Psoas muscle (tissue), 8 donors: Measurements from ENCODE around the gene MED9. TPM values are rescaled to one million over a fixed set of nuclear protein-coding genes. Genes with fewer than 3 reads are reported as not detected.

Experiments used
- ATAC-seq, 4 donors: fragments of 200-7000 bp; cut with Tn5 transposase; one replicate each; pipeline ENCODE4 v1.9.1; 2020; ENCODE audit warnings: moderate library complexity in 3 of 4, mild to moderate bottlenecking in 2 of 4
- DNase-seq, 2 donors: peaks; one replicate each; pipeline ENCODE4 v3.0.0-alpha.2; 2020
- H3K27ac ChIP-seq: fragments of 200-600 bp; one replicate; pipeline ENCODE4 v1.8.0; 2022
- H3K27me3 ChIP-seq, 3 donors: fragments of 200-600 bp in 1 of 3; one replicate each; pipeline versions ENCODE4 v1.6.1 to v1.8.0; 2013 to 2022; ENCODE audit warnings: low read length in 2 of 3, mild to moderate bottlenecking in 2 of 3, moderate library complexity in 1 of 3; ENCODE audit not compliant: insufficient read depth in 3 of 3
- H3K36me3 ChIP-seq, 2 donors: fragments of 200-600 bp in 1 of 2; one replicate each; pipeline versions ENCODE4 v1.6.1 to v1.8.0; 2013 to 2022; ENCODE audit warnings: low read depth in 1 of 2, mild to moderate bottlenecking in 1 of 2, moderate library complexity in 1 of 2; ENCODE audit not compliant: insufficient read depth in 1 of 2
- H3K4me1 ChIP-seq: fragments of 200-600 bp; one replicate; pipeline ENCODE4 v1.8.0; 2022
- H3K4me3 ChIP-seq: fragments of 200-600 bp; one replicate; pipeline ENCODE4 v1.8.0; 2022; ENCODE audit warnings: mild to moderate bottlenecking
- H3K9me3 ChIP-seq: fragments of 200-600 bp; one replicate; pipeline ENCODE4 v1.8.0; 2022
- CTCF ChIP-seq: fragments of 200-600 bp; IDR thresholded peaks from one replicate; pipeline ENCODE4 v1.8.0; 2022; ENCODE audit warnings: antibody characterized with exemption
- WGBS, 3 donors: extraction: QIAGEN DNeasy Blood & Tissue Kit; methylation state at CpG; one replicate each; pipeline versions ENCODE4 v1.1.6 to v1.1.7; 2013; 5-methylcytosine and 5-hydroxymethylcytosine counted together
- intact Hi-C, 2 donors: fragments of 100-400 bp; cut with DNase I; formaldehyde crosslinking; loops; one replicate each; pipeline versions ENCODE4 v1.11.0 to v1.14.2; 2022
- polyA plus RNA-seq, 3 donors: library from polyadenylated mRNA; stranded (reverse); fragments of 200-250 nt; gene quantifications; one replicate each; pipeline ENCODE4 v1.2.3, GENCODE V29; 2013
- total RNA-seq, 4 donors: library from RNA; stranded (reverse); fragmentation: NEBNext Ultra II Directional in 2 of 4; extraction: Animal tissue kit (Norgen Biotek cat#: 25700) in 2 of 4; gene quantifications; one replicate each; pipeline versions ENCODE4 v1.2.1 to v1.2.4, GENCODE V29; 2021 to 2023
- donor health status: healthy with polysubstance abuse.
- donor health status: DM: no; HTN: no; CAD: no; lungs with moderate emphysema.
- donor health status: Bipolar disorder and iron deficiency.
- donor health status: healthy.
- donor health status: DM: yes; HTN: yes; CAD: no.
- donor health status: DM: no; HTN: no; CAD: no.
- donor health status: DM: no; HTN: no; CAD: no.
- donor health status: DM: yes; HTN: yes; CAD: no.

The MED9 gene
- total and polyA plus RNA-seq, 7 donors: 12.4 to 29.6 (median 18.3) TPM

GRCh38 chr17:17507465-17508011 is 30.7 kb downstream of the MED9 start:
- Histone ChIP-seq H3K36me3 (no peaks in the 10 kb centered on the region), H3K9me3 (no peaks in the 10 kb centered on the region), H3K4me1 (peaks cover 16% of the 10 kb centered on the region), H3K27ac (peak overlapping the region; percentile 73), H3K27me3 (no peaks in the 10 kb centered on the region), H3K4me3 (no peak overlapping the region)
- DNase-seq: peak in 1 of 2 donors; percentile 13
- ATAC-seq: peak in 1 of 4 donors; percentile 11
- 86 to 91% (median 89%) methylated on average over 16 of the region's 16 CpGs for WGBS, 3 donors
- TF ChIP-seq CTCF: no peak
- intact Hi-C loops: no loop called here

GRCh38 chr17:17508019-17508535 is 31.3 kb downstream of the MED9 start:
- Histone ChIP-seq H3K9me3 (no peaks in the 10 kb centered on the region), H3K36me3 (no peaks in the 10 kb centered on the region), H3K4me3 (no peak overlapping the region), H3K4me1 (peaks cover 16% of the 10 kb centered on the region), H3K27me3 (no peaks in the 10 kb centered on the region), H3K27ac (no peak overlapping the region)
- intact Hi-C loops: no loop called here
- 91 to 93% (median 93%) methylated on average over 11 of the region's 11 CpGs for WGBS, 3 donors
- peak; percentile 4 to 46 for DNase-seq
- no peak for TF ChIP-seq CTCF
- ATAC-seq: no peak

- Histone ChIP-seq H3K27me3 (no peaks in the 10 kb centered on the region), H3K27ac (no peak overlapping the region), H3K9me3 (no peaks in the 10 kb centered on the region), H3K4me3 (no peak overlapping the region), H3K36me3 (no peaks in the 10 kb centered on the region), H3K4me1 (peaks cover 16% of the 10 kb centered on the region)
- intact Hi-C loops: no loop called here
- no peak for TF ChIP-seq CTCF
- WGBS, 3 donors: 85 to 95% (median 86%) methylated on average over 32 to 33 of the region's 33 CpGs
- ATAC-seq: no peak
- peak; percentile 9 to 48 for DNase-seq
Measured at GRCh38 chr17:17508646-17509591, 32.1 kb downstream of the MED9 start.

- Histone ChIP-seq H3K27me3 (no peaks in the 10 kb centered on the region), H3K4me3 (no peak overlapping the region), H3K4me1 (peaks cover 16% of the 10 kb centered on the region), H3K9me3 (no peaks in the 10 kb centered on the region), H3K36me3 (no peaks in the 10 kb centered on the region), H3K27ac (no peak overlapping the region)
- WGBS, 3 donors: 91 to 96% (median 93%) methylated on average over 21 of the region's 21 CpGs
- intact Hi-C loops: no loop called here
- DNase-seq: peak; percentile 9 to 37
- no peak for TF ChIP-seq CTCF
- no peak for ATAC-seq
Measured at GRCh38 chr17:17509601-17510425, 33.0 kb downstream of the MED9 start.
